ENCODE results near the gene CACNA1B.

The CACNA1B gene

GRCh38 chr9:138040446-138041430 lies 163.2 kb downstream of the CACNA1B start:
- no peak overlapping the region for H3K4me3 ChIP-seq (replicated peaks; ENCODE audit: low read depth, low read length)
- TF ChIP-seq CTCF (IDR thresholded peaks at IDR 0.05; ENCODE audit: low read depth, low read length, missing control alignments), result no peak
- DNase-seq (ENCODE audit: extremely low read depth, low read depth), result no peak

GRCh38 chr9:138042146-138042545 lies 164.6 kb downstream of the CACNA1B start:
- H3K4me3 ChIP-seq (replicated peaks; ENCODE audit: low read depth, low read length), result no peak overlapping the region
- no peak for TF ChIP-seq CTCF (IDR thresholded peaks at IDR 0.05; ENCODE audit: low read depth, low read length, missing control alignments)
- no peak for DNase-seq (ENCODE audit: extremely low read depth, low read depth)

GRCh38 chr9:138042640-138043039 lies 165.1 kb downstream of the CACNA1B start:
- DNase-seq (ENCODE audit: extremely low read depth, low read depth), result no peak
- no peak for TF ChIP-seq CTCF (IDR thresholded peaks at IDR 0.05; ENCODE audit: low read depth, low read length, missing control alignments)
- no peak overlapping the region for H3K4me3 ChIP-seq (replicated peaks; ENCODE audit: low read depth, low read length)

GRCh38 chr9:138043061-138043410 lies 165.5 kb downstream of the CACNA1B start:
- no peak for TF ChIP-seq CTCF (IDR thresholded peaks at IDR 0.05; ENCODE audit: low read depth, low read length, missing control alignments)
- no peak for DNase-seq (ENCODE audit: extremely low read depth, low read depth)
- H3K4me3 ChIP-seq (replicated peaks; ENCODE audit: low read depth, low read length), result no peak overlapping the region

GRCh38 chr9:138043411-138044345 lies 166.1 kb downstream of the CACNA1B start:
- no peak for TF ChIP-seq CTCF (IDR thresholded peaks at IDR 0.05; ENCODE audit: low read depth, low read length, missing control alignments)
- no peak for DNase-seq (ENCODE audit: extremely low read depth, low read depth)
- no peak overlapping the region for H3K4me3 ChIP-seq (replicated peaks; ENCODE audit: low read depth, low read length)

- DNase-seq (ENCODE audit: extremely low read depth, low read depth), result no peak
- no peak overlapping the region for H3K4me3 ChIP-seq (replicated peaks; ENCODE audit: low read depth, low read length)
- TF ChIP-seq CTCF (IDR thresholded peaks at IDR 0.05; ENCODE audit: low read depth, low read length, missing control alignments), result no peak
Observed at GRCh38 chr9:138044485-138045383, 167.2 kb downstream of the CACNA1B start.
